Measurements from ENCODE around the gene MZF1.
"Not testable (repeated sequence)": the region's sequence is repeated elsewhere in the genome, so short reads cannot be mapped to it uniquely, and the experiment has no call there.

MZF1 gene

DNA sequence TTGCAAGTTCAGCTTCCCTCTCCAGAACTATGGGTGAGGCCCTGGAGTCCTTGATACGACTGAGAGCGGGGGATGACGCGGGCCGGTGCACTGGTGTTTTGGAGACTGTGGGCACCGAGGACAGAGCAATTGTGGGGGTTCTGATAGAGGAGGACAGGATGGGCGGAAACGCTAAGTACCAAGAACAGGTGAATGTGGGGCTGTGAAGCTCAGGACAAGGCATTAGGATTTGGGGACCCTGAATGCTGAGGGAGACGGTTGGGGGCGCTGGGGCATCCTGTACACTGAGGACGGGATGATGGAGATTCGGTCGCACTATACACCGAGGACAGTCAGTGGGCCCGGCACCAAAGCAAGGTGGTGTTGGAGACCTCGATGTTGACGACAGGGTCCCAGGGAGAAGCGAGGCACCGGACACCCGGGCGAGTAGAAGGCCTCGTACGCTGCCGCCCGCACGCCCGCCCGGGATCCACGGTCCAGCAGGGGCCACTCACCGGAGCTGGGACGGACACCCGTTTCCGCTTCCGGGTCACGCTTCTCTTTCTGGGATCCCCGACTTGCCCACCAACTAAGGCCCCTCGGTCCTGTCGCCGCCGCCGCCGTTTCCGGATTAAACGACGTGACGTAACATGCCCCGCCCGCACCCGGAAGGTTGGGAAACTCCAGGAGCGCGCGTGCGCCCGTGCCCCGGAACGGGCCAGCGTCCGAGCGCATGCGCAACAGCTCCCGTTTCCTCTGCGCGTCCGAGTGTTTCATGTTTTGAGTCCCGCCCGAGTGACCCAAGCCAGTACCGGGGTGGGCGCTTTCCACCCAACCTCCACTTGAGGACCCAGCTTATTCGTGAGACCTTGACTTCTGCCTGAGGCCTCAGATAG, 18.4 kb downstream of the MZF1 start, which contains the start of gene CHMP2A:
Gene CHMP2A, minus strand, starts transcription at position 612 of the 875 bp plus-strand sequence. CDS start 893 bp downstream, outside the sequence.
- no peak for DNase-seq

DNA sequence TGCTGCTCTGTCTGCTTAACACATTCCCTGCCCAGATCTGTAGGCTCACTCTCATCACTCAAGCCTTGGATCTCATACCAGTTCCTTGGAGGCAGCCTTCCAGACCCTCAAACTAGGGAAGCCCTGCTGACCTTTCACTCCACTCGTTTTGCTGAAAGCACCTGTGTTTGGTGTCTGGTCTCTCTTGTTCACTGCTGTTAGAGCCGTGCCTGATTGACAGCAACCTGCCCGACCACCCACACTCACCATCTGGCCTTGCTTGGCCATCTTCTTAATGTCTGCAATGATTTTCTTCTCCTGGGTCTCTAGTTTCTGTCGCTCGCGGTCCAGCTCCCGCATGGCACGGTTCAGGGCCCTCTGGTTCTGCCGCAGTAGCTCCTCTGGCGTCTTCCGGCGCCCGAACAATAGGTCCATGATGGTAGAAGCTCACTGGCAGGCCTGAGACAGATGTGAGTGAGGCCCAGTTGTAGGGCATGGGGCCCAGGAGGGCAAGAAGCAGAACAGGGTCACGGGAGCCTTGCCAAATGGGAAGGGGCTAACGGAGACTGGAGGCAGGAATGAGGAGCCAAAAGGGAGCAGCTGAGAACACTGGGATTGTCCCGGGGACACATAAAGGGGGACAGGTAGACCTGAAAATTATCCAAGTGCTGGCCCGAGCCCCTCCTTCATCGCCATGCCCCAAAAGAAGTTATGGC, 19.2 kb downstream of the MZF1 start:
- no peak for DNase-seq

DNA sequence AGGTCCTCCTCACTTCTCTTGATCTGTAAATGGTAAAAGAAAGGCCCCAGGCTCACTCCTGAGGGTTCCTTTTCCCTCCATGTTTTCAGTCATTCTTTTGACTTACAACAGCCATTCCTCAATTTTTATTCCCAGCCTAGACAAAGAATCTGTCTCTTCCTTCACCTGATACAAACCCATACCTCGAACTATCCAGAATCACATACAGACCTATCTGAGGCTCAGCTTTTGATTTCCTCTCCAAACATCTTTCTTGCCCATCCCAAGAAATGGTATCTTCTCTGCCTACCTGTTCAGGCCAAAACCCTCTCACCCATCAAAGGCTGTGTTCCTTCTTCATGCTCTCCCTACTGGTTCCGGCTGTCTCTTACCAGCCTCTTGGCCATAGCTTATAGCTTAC, 20.5 kb downstream of the MZF1 start:
- no peak for DNase-seq

DNA sequence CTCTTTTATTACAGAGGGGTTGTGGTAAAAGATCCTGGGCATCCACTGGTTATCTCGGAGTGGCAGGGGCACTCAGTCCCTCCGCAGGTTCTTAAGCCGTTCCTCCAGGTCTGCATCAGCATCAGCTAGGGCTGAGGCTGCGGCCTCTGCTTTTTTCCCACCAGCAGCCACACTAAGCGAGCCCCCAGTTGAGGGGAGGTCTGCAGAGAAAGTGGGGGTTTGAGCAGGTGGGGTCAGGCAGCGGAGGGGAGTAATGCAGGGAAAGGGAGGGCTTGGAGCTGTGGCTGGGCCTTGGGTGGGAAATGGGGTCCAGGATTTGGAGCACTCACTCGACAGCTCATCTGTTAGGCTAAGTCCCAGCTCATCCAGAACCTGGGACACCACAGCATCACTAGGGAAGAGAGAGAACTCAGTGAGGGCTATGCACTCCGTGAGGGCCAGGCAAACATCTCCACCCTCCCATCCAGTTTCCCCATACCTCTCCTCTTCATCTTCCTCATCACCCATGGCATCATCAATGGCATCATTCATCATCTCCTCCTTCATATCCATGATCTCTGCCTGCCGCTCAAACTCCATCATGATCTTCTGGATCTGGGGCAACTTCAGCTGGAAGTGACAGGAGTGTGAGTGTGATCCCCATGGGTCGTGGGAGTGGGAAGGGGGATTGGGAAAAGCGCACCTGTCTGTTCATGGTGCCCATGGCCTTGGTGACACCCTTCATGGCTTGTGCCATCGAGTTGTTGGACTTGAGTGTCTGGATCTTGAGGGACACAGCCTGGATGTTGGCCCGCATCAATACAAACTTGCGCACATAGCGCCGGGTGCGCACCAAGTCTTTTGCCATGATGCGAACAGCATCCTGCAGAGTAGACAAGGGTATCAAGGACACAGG, 21.3 kb downstream of the MZF1 start:
- DNase-seq: no peak

DNA sequence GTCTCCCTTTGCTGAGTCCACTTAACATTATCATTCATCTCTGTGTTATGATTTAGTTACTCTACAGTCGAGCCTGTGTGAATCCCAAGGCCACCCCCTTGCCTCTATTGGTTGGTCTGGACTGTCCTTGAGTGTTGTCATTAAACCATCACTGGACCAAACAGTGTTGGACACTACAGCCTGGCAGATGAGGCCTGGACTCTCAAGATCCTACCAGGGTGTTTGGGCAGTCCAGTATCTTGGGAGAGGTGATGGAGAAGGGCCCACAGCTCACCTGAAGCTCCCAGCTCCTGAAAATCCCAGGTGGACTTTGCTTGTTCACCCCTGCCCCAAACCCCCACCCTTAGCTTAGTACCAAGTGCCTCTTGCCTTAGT, 22.0 kb downstream of the MZF1 start:
- no peak for DNase-seq

DNA sequence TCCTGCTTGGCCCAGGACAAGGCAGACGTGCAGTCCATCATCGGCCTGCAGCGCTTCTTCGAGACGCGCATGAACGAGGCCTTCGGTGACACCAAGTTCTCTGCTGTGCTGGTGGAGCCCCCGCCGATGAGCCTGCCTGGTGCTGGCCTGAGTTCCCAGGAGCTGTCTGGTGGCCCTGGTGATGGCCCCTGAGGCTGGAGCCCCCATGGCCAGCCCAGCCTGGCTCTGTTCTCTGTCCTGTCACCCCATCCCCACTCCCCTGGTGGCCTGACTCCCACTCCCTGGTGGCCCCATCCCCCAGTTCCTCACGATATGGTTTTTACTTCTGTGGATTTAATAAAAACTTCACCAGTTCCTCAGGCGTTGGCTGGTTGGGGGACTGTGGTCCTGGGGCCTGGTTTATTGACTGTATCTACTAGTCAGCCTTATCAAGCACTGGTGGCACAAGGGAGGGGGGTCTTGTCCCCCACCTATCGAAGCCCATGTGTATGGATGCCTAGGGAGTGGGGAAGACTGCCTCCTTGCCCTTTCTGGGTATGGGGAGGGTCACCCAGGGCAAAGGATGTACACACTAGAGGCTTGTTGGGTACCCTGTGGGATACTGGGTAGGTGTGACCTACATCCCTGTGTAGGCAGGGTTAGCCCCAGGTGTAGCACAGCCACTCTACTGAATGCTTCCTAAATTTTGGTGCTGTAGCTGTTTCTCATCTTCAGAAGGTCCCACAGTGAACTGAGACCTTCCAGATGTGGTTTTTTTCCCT, 22.6 kb downstream of the MZF1 start:
- no peak for DNase-seq

DNA sequence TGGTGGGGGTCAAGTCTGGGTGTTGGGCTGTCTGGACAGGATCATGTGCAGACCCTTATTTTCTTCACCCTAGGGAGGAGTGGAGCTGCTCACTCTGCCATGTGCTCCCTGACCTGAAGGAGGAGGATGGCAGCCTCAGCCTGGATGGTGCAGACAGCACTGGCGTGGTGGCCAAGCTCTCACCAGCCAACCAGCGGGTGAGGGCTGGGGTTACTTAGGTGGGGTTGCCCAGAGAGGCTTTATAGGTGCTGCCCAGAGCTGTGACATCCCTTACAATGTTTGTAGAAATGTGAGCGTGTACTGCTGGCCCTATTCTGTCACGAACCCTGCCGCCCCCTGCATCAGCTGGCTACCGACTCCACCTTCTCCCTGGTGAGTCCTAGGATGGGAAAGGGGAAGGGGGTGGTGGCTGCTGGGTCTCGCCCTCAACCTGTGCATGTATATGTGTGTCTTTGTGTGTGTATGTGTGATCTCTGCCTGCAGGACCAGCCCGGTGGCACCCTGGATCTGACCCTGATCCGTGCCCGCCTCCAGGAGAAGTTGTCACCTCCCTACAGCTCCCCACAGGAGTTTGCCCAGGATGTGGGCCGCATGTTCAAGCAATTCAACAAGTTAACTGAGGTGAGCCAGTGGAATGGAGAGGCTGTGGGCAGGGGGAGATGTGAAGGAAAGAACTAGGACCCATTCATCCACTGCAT, 23.3 kb downstream of the MZF1 start:
- DNase-seq: no peak

DNA sequence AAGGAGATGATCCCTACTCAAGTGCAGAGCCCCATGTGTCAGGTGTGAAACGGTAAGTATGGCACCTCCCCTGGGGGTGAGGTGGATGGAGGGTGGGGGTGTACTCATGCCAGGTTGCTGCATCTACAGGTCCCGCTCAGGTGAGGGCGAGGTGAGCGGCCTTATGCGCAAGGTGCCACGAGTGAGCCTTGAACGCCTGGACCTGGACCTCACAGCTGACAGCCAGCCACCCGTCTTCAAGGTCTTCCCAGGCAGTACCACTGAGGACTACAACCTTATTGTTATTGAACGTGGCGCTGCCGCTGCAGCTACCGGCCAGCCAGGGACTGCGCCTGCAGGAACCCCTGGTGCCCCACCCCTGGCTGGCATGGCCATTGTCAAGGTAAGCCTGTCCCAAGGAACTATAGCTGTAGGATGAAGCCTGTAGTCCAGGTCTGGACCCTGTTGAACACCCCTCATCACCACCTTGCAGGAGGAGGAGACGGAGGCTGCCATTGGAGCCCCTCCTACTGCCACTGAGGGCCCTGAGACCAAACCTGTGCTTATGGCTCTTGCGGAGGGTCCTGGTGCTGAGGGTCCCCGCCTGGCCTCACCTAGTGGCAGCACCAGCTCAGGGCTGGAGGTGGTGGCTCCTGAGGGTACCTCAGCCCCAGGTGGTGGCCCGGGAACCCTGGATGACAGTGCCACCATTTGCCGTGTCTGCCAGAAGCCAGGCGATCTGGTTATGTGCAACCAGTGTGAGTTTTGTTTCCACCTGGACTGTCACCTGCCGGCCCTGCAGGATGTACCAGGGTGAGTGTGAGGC, 24.1 kb downstream of the MZF1 start:
- DNase-seq: no peak

DNA sequence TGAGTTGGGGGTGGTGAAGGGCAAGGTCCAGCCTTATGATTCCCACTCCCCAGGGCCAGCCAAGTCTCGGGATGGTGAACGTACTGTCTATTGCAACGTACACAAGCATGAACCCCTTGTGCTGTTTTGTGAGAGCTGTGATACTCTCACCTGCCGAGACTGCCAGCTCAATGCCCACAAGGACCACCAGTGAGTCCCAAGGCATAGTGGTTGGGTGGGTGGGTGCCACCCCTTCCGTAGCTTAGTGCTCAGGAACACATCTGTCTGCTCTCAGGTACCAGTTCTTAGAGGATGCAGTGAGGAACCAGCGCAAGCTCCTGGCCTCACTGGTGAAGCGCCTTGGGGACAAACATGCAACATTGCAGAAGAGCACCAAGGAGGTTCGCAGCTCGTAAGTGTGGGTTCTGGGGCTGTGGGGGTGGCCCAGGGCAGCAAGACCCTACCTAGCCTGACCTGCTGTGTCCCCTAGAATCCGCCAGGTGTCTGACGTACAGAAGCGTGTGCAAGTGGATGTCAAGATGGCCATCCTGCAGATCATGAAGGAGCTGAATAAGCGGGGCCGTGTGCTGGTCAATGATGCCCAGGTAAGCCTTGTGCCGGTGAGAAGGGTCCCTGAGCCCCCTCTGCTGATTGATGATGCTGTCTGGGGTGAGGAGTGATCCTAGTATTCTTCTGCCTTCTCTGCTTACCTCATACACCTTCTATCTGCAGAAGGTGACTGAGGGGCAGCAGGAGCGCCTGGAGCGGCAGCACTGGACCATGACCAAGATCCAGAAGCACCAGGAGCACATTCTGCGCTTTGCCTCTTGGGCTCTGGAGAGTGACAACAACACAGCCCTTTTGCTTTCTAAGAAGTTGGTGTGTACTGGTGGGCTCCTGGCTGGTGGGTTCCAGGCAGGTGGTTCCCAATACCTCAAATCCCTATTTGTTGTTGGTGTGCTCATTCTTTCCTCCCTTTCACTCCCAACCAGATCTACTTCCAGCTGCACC, 25.5 kb downstream of the MZF1 start:
- no peak for DNase-seq

DNA sequence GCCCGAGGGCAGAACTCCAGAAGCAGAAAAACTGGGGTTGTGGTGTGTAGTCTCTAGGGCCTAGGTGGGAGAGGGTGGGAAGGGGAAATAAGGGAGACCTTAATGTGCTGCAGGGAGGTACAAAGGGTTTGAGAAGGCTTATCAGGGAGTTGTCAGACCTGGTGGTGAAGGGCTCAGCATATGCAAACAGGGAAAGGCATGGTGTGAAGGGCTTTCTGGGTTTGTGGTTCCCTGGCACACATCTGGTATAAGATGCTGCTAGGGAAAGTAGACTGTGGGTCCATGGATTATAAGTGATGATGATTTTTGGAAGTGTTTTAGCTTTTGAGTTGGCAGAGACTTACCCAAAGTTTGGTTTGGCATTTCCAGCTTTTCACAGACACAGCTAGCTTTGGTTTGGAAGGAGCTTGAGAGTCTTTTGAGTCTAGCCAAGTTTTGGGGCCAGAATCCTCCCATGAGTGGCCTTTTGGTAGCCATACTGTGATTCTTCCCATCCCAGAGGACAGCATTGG, 27.1 kb downstream of the MZF1 start:
- DNase-seq: no peak

DNA sequence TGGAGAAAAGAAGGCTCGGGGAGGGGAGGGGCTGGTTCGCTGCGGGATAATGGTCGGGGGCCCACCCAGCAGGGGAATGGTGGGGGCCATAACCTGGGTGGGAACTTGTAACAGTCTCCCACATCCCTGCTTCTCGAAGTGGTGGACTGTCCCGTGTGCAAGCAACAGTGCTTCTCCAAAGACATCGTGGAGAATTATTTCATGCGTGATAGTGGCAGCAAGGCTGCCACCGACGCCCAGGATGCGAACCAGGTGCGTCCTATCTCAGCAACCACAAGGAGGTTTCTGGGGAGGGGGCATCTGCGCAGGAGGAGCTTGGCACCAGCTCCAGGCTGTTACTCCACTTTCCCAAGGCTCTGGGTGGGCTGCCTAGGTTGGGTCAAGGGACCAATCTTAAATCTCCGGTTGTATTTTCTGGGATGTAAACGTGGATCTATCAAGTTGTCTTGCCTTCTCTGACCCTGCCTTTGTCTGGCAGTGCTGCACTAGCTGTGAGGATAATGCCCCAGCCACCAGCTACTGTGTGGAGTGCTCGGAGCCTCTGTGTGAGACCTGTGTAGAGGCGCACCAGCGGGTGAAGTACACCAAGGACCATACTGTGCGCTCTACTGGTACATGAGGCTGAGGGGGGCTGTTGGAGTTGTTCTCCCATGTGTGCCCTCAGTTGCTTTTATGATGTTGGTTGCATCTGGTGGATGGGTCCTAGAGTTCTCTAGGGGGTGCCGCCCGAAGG, 27.7 kb downstream of the MZF1 start:
- DNase-seq: no peak

DNA sequence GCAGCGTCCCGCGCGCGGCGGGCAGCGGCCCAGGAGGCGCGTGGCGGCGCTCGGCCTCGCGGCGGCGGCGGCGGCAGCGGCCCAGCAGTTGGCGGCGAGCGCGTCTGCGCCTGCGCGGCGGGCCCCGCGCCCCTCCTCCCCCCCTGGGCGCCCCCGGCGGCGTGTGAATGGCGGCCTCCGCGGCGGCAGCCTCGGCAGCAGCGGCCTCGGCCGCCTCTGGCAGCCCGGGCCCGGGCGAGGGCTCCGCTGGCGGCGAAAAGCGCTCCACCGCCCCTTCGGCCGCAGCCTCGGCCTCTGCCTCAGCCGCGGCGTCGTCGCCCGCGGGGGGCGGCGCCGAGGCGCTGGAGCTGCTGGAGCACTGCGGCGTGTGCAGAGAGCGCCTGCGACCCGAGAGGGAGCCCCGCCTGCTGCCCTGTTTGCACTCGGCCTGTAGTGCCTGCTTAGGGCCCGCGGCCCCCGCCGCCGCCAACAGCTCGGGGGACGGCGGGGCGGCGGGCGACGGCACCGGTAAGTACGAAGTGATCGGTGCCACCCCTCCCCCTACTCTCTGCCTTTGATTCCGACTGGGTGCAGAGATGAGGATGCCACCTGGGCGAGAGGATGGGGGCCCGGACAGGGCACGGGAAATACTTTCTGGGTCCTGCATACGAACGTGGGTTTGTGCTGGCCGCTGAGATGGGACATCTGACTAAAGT, 28.4 kb downstream of the MZF1 start:
- no peak for DNase-seq

DNA sequence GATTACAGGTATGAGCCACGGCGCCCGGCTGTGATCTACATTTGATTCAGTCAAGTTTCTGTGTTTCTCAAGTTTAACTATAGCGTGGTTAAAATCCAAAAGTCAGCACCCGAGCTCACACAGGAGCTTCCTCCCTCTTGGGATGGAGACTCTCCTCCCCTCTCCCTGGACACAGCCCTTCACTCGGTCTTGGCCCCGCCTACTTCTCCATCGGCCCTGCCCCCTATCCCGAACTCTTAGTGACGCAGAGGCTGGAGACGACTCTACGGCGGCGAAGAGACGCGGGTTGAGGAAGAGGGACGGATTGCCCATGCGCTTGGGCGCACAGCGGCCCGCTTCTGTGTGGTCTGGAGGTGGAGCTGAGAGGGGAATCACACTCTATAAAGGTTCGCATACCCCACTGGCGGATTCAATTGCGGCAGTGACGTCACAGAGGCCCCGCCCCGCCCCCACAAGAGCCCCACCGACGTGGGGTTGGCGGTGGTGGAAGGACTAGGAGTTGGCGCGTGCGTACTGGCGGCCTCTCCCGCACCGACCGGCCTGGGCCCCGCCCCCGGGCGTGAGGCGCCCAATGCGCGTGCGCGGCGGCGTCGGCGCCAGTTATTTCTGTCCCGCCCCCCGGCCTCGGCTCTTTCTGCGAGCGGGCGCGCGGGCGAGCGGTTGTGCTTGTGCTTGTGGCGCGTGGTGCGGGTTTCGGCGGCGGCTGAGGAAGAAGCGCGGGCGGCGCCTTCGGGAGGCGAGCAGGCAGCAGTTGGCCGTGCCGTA, 29.1 kb downstream of the MZF1 start, which contains the start of gene TRIM28:
Gene TRIM28, plus strand, starts transcription at position 239 of the 765 bp plus-strand sequence. CDS start 694 bp downstream, outside the sequence.
- DNase-seq: no peak

DNA sequence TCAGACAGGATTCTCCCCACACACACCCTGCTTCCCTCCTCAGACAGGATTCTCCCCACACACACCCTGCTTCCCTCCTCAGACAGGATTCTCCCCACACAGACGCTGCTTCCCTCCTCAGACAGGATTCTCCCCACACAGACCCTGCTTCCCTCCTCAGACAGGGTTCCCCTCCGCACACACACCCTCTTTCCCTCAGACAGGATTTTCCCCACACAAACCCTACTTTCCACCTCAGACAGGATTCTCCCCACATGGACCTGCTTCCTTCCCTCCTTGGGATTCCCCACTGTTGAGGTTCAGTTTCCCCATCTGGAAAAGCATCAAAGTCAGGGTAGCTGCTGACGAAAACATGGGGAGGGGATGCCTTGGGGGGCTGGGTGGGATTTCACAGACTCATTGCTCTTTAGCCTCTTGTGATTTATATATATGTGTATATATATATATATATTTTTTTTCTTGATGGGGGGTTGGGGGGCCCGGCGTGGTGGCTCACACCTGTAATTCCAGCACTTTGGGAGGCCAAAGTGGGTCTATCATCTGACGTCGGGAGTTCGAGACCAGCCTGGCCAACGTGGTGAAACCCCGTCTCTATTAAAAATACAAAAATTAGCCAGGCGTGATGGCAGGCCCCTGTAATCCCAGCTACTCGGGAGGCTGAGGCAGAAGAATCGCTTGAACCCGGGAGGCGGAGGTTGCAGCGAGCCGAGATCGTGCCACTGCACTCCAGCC, 30.3 kb downstream of the MZF1 start:
- not testable (repeated sequence) for DNase-seq

DNA sequence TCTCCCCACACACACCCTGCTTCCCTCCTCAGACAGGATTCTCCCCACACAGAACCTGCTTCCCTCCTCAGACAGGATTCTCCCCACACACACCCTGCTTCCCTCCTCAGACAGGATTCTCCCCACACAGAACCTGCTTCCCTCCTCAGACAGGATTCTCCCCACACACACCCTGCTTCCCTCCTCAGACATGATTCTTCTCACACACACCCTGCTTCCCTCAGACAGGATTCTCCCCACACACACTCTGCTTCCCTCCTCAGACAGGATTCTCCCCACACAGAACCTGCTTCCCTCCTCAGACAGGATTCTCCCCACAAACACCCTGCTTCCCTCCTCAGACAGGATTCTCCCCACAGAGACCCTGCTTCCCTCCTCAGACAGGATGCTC, 34.0 kb downstream of the MZF1 start:
- DNase-seq: not testable (repeated sequence)
